ENCODE results near the gene MAP4K4.

Gene MAP4K4

DNA sequence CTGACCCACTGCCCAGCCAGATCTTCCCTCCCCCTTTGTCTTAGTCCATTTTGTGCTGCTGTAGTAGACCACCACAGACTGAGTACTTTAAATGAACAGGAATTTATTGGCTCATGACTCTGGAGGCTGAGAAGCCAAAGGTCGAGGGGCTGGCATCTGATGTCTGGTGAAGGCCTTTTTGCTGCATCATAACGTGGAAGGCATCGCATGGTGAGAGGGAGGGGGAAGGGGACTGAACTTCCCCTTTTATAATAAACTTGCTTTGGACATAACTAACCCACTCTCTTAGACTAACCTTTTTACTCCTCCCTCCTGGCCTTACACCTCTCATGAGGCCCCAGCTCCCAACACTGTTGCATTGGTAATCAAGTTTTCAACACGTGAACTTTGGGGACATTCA is 83.8 kb downstream of the MAP4K4 start:
- H3K27ac ChIP-seq (ENCODE audit: low read length): no peak overlapping the region
- peaks cover 97% of the 10 kb centered on the region for H3K79me2 ChIP-seq (ENCODE audit: insufficient read depth, low read length)
- ATAC-seq (ENCODE audit: insufficient read depth, low read depth): no peak
- DNase-seq: no peak
- no peak overlapping the region for H3K4me3 ChIP-seq (ENCODE audit: low read depth in 1 of 2, low read length in 2 of 2)
- peaks cover 91% of the 10 kb centered on the region for H4K20me1 ChIP-seq (ENCODE audit: insufficient read depth, low read length)
- H3K4me1 ChIP-seq (ENCODE audit: insufficient read depth, low read length): no peaks in the 10 kb centered on the region
- no peaks in the 10 kb centered on the region for H3K9me3 ChIP-seq (ENCODE audit: insufficient read depth, low read length, severe bottlenecking)
- no peak for TF ChIP-seq EZH2 (IDR thresholded peaks at IDR 0.05; ENCODE audit: borderline replicate concordance, low read depth, low read length, severe bottlenecking)
- no peak for TF ChIP-seq CTCF (IDR thresholded peaks at IDR 0.05; ENCODE audit: borderline replicate concordance, extremely low read depth, low read length, poor library complexity, severe bottlenecking)
- H3K4me2 ChIP-seq (ENCODE audit: insufficient read depth, low read length): no peak overlapping the region
- no peaks in the 10 kb centered on the region for H3K27me3 ChIP-seq (ENCODE audit: insufficient read depth, low read length, poor library complexity)
- no peak overlapping the region for H2AFZ ChIP-seq (ENCODE audit: low read depth, low read length)
- no peak overlapping the region for H3K9ac ChIP-seq (ENCODE audit: low read depth, low read length)
- no peaks in the 10 kb centered on the region for H3K36me3 ChIP-seq (ENCODE audit: insufficient read depth, low read length)

GRCh38 chr2:101781791-101782426 is 84.4 kb downstream of the MAP4K4 start:
- Histone ChIP-seq H3K9ac (ENCODE audit: low read depth, low read length) (no peak overlapping the region), H3K4me1 (ENCODE audit: insufficient read depth, low read length) (no peaks in the 10 kb centered on the region), H3K27me3 (ENCODE audit: insufficient read depth, low read length, poor library complexity) (no peaks in the 10 kb centered on the region), H3K79me2 (ENCODE audit: insufficient read depth, low read length) (peaks cover 98% of the 10 kb centered on the region), H3K27ac (ENCODE audit: low read length) (no peak overlapping the region), H3K36me3 (ENCODE audit: insufficient read depth, low read length) (no peaks in the 10 kb centered on the region), H3K9me3 (ENCODE audit: insufficient read depth, low read length, severe bottlenecking) (no peaks in the 10 kb centered on the region), H4K20me1 (ENCODE audit: insufficient read depth, low read length) (peaks cover 94% of the 10 kb centered on the region), H3K4me3 (ENCODE audit: low read depth in 1 of 2, low read length in 2 of 2) (no peak overlapping the region), H2AFZ (ENCODE audit: low read depth, low read length) (no peak overlapping the region), H3K4me2 (ENCODE audit: insufficient read depth, low read length) (no peak overlapping the region)
- no peak for DNase-seq
- no peak for ATAC-seq (ENCODE audit: insufficient read depth, low read depth)
- TF ChIP-seq EZH2 (IDR thresholded peaks at IDR 0.05; ENCODE audit: borderline replicate concordance, low read depth, low read length, severe bottlenecking) (no peak), CTCF (IDR thresholded peaks at IDR 0.05; ENCODE audit: borderline replicate concordance, extremely low read depth, low read length, poor library complexity, severe bottlenecking) (no peak)

DNA sequence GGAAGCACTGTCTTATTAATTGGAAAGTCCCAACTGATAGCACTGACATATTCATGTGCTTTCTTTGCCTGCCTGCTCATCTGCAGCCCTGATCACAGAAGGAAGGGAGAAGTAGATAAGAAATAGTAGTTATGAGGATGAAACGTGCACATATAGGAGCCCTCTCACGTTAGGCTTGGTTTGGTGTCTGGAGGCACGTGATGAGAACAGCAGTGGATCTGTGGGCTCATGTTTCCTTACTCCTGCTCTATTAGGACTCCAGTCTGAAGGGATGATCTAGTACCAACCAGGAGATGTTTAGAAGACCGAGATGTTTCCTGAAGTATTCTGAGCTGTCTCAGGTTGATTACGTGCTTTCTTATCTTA is 84.9 kb downstream of the MAP4K4 start:
- Histone ChIP-seq H3K4me1 (ENCODE audit: insufficient read depth, low read length) (no peaks in the 10 kb centered on the region), H3K9me3 (ENCODE audit: insufficient read depth, low read length, severe bottlenecking) (no peaks in the 10 kb centered on the region), H2AFZ (ENCODE audit: low read depth, low read length) (no peak overlapping the region), H3K27ac (ENCODE audit: low read length) (no peak overlapping the region), H3K27me3 (ENCODE audit: insufficient read depth, low read length, poor library complexity) (no peaks in the 10 kb centered on the region), H3K79me2 (ENCODE audit: insufficient read depth, low read length) (peaks cover 98% of the 10 kb centered on the region), H3K4me2 (ENCODE audit: insufficient read depth, low read length) (no peak overlapping the region), H3K9ac (ENCODE audit: low read depth, low read length) (no peak overlapping the region), H3K36me3 (ENCODE audit: insufficient read depth, low read length) (no peaks in the 10 kb centered on the region), H4K20me1 (ENCODE audit: insufficient read depth, low read length) (peaks cover 94% of the 10 kb centered on the region), H3K4me3 (ENCODE audit: low read depth in 1 of 2, low read length in 2 of 2) (no peak overlapping the region)
- DNase-seq (no peak), ATAC-seq (ENCODE audit: insufficient read depth, low read depth) (no peak; the same call in 2 of the 3 replicates)
- no peak for TF ChIP-seq CTCF (IDR thresholded peaks at IDR 0.05; ENCODE audit: borderline replicate concordance, extremely low read depth, low read length, poor library complexity, severe bottlenecking)
- no peak for TF ChIP-seq EZH2 (IDR thresholded peaks at IDR 0.05; ENCODE audit: borderline replicate concordance, low read depth, low read length, severe bottlenecking)

Measured in DND-41 (cell line).